GM21360 (cell line): Measurements from ENCODE around the gene AGBL1.
"Not testable (repeated sequence)": the region's sequence is repeated elsewhere in the genome, so short reads cannot be mapped to it uniquely, and the experiment has no call there.

ENCODE experiments used
- ATAC-seq: cut with Tn5 transposase; IDR thresholded peaks from one replicate; pipeline ENCODE4 v1.9.1; 2021; ENCODE audit warnings: mild to moderate bottlenecking, moderate library complexity; ENCODE audit not compliant: unreplicated experiment

Gene AGBL1

GRCh38 chr15:86493884-86494283, 414.2 kb downstream of the AGBL1 start:
- no peak for ATAC-seq

- ATAC-seq: no peak
Observed at GRCh38 chr15:86494475-86494874, 414.8 kb downstream of the AGBL1 start.

- no peak for ATAC-seq
Observed at GRCh38 chr15:86502301-86502700, 422.6 kb downstream of the AGBL1 start.

- no peak for ATAC-seq
Observed at GRCh38 chr15:86505951-86506350, 426.3 kb downstream of the AGBL1 start.

- no peak for ATAC-seq
Observed at GRCh38 chr15:86506401-86506800, 426.7 kb downstream of the AGBL1 start.

GRCh38 chr15:86515625-86516024, 436.0 kb downstream of the AGBL1 start:
- no peak for ATAC-seq

- ATAC-seq: no peak
Observed at GRCh38 chr15:86522721-86523120, 443.1 kb downstream of the AGBL1 start.

- no peak for ATAC-seq
Observed at GRCh38 chr15:86526938-86527690, 447.4 kb downstream of the AGBL1 start.

GRCh38 chr15:86528094-86528493, 448.4 kb downstream of the AGBL1 start:
- not testable (repeated sequence) for ATAC-seq

GRCh38 chr15:86538141-86538540, 458.5 kb downstream of the AGBL1 start:
- no peak for ATAC-seq

- ATAC-seq: no peak
Observed at GRCh38 chr15:86540840-86541467, 461.3 kb downstream of the AGBL1 start.

GRCh38 chr15:86541540-86541939, 461.9 kb downstream of the AGBL1 start:
- no peak for ATAC-seq

- no peak for ATAC-seq
Observed at GRCh38 chr15:86550075-86550474, 470.4 kb downstream of the AGBL1 start.

- ATAC-seq: no peak
Observed at GRCh38 chr15:86553108-86553507, 473.4 kb downstream of the AGBL1 start.

- ATAC-seq: no peak
Observed at GRCh38 chr15:86555098-86555497, 475.4 kb downstream of the AGBL1 start.

- no peak for ATAC-seq
Observed at GRCh38 chr15:86555939-86556338, 476.3 kb downstream of the AGBL1 start.

- no peak for ATAC-seq
Observed at GRCh38 chr15:86556396-86557017, 476.8 kb downstream of the AGBL1 start.

GRCh38 chr15:86557018-86557550, 477.4 kb downstream of the AGBL1 start:
- ATAC-seq: no peak

GRCh38 chr15:86558252-86558651, 478.6 kb downstream of the AGBL1 start:
- no peak for ATAC-seq

- no peak for ATAC-seq
Observed at GRCh38 chr15:86558686-86559085, 479.0 kb downstream of the AGBL1 start.

GRCh38 chr15:86568378-86568777, 488.7 kb downstream of the AGBL1 start:
- no peak for ATAC-seq

- no peak for ATAC-seq
Observed at GRCh38 chr15:86570738-86571137, 491.1 kb downstream of the AGBL1 start.
